Omental fat pad (tissue), 4 donors: ENCODE data around the gene TIMM50. TPM values are rescaled to one million over a fixed set of nuclear protein-coding genes. Genes with fewer than 3 reads are reported as not detected.

ENCODE experiments used
- ATAC-seq: fragments of 150-250 bp; one replicate; pipeline ENCODE4 v1.9.1; 2016; ENCODE audit warnings: mild to moderate bottlenecking, moderate library complexity; ENCODE audit not compliant: low FRiP score
- DNase-seq: peaks from one replicate; pipeline ENCODE4 v3.0.0-alpha.2; 2019; ENCODE audit warnings: low spot score
- CTCF ChIP-seq, 3 donors: fragments of 450-650 bp; IDR thresholded peaks; one replicate each; pipeline ENCODE4 v1.5.1; 2016 to 2017; ENCODE audit warnings: antibody characterized with exemption in 3 of 3, mild to moderate bottlenecking in 3 of 3, moderate library complexity in 2 of 3
- total RNA-seq, 4 donors: library from RNA; depleted of rRNA; stranded (reverse); fragments of >200 nt; gene quantifications; one replicate each; pipeline ENCODE4 v1.1.0, GENCODE V29; 2016

TIMM50 gene
- total RNA-seq, 4 donors from 2014 or later: 36.4 to 65.7 (median 50.3) TPM

GRCh38 chr19:39481229-39481545 lies 549 bp downstream of the TIMM50 start:
- TF ChIP-seq CTCF (IDR thresholded peaks at IDR 0.05): no peak
- no peak for ATAC-seq
- no peak for DNase-seq

- DNase-seq (no peak), ATAC-seq (no peak)
- TF ChIP-seq CTCF (IDR thresholded peaks at IDR 0.05): no peak
Measured at GRCh38 chr19:39481676-39482075, 1.0 kb downstream of the TIMM50 start.

GRCh38 chr19:39483141-39483540 lies 2.5 kb downstream of the TIMM50 start:
- no peak for DNase-seq
- no peak for ATAC-seq
- TF ChIP-seq CTCF (IDR thresholded peaks at IDR 0.05): no peak

GRCh38 chr19:39489756-39490155 lies 9.1 kb downstream of the TIMM50 start:
- TF ChIP-seq CTCF (IDR thresholded peaks at IDR 0.05): no peak
- DNase-seq: no peak
- ATAC-seq: no peak

GRCh38 chr19:39492225-39492624 lies 11.6 kb downstream of the TIMM50 start:
- no peak for DNase-seq
- no peak for TF ChIP-seq CTCF (IDR thresholded peaks at IDR 0.05)
- no peak for ATAC-seq

- DNase-seq (no peak), ATAC-seq (no peak)
- no peak for TF ChIP-seq CTCF (IDR thresholded peaks at IDR 0.05)
Measured at GRCh38 chr19:39492788-39493187, 12.2 kb downstream of the TIMM50 start.

GRCh38 chr19:39494661-39495060 lies 14.0 kb downstream of the TIMM50 start:
- TF ChIP-seq CTCF (IDR thresholded peaks at IDR 0.05): no peak
- DNase-seq: no peak
- no peak for ATAC-seq
